AG08396 (cell line): ENCODE data around the gene AADAC.
"Not testable (repeated sequence)": the region's sequence is repeated elsewhere in the genome, so short reads cannot be mapped to it uniquely, and the experiment has no call there.

Source experiments
- DNase-seq: peaks from one replicate; pipeline ENCODE4 v3.0.0; 2012; ENCODE audit warnings: low spot score, mixed read lengths

Gene AADAC

GRCh38 chr3:151859233-151859673 lies 45.3 kb downstream of the AADAC start:
- DNase-seq: no peak

GRCh38 chr3:151859905-151860304 lies 46.0 kb downstream of the AADAC start:
- DNase-seq: no peak

DNA sequence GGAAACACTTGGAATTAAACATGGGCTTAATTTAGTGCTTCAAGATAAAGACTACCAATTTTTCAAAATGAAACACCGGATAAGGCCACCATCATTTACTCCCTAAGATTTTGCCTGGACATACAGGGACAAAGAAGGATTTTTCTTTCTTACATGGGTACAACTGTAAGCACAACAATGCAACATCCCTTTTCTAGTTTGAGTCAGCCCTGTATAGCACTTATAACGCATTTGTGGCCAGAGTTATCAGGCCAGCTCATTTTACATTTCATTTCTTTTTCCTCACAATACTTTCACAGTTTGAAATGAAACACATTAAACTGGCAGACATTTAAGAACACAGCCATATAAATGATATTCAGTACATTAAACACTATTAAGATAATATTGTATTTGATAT lies 49.7 kb downstream of the AADAC start:
- no peak for DNase-seq

DNA sequence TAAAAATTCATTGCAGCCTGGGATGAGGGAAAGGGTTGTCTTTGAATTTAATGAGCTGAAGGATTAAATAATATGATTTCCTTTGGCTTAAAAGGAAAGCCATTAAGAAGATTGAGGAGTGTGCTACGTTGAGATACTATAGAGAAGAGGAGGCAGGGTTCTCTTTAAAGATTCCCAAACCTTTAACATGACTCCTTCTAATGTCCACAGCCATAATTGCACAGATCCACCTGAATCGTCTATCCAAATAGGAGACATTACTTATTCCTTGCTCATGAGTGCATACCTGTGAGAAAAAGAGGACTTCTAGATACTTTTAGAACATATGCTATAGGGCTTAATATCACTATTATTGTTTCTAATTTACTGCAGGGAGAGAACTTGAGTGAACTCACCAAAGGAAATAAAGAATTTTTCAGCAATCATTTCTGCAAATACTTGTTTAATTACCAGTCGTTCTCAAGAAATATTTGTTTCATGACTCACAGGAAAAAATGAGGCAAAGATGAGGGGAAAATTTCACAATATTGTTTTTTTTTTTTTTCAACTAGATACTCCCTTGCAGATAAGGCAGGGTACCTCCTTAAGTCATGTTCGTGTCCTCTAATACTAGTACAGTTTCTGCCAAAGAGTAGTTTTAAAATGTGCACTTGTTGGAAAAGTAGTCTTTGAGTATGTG lies 50.6 kb downstream of the AADAC start:
- DNase-seq: peak; percentile 26

- DNase-seq: no peak
Measured at GRCh38 chr3:151866711-151867410, 52.9 kb downstream of the AADAC start.

- no peak for DNase-seq
Measured at GRCh38 chr3:151867666-151868065, 53.8 kb downstream of the AADAC start.

- DNase-seq: no peak
Measured at GRCh38 chr3:151869181-151869580, 55.3 kb downstream of the AADAC start.

DNA sequence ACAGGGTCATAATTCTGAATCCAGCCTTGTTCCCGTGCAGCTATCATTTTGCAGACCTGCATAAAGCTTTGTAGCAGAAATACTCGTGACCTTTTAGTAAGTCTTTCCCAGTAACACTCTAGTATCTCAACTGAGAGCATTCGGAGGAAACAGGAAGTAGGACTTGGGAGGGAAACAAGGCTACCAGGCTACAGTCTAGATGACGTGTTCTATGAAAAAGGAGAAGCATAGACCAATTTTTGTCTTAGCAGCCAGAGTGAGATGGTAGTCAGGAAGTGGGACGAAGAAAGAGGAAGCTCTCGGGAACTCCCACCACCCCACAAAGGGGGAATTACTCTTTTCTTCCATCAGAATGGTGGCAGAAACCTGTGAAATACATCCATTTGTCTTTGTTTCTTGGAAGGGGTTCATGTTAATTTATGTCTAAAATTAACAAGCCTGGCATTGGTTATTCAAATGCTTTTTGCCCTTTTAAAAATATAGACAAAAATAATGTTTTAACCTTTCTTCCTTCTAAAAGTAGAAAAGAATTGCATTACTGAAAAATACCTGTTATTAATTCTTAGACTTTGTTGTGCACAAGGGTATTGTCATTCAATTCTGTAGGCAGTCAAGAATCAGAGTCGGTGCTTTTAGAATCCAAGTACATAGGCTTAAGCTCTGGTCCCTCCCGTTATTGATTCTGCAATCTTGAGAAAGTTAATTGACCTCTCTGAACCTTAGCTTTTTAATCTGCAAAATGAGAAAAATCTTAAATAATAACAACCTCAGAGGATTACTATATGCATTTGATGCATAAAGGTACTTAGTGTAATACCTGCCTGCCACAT lies 57.9 kb downstream of the AADAC start:
- DNase-seq: no peak

DNA sequence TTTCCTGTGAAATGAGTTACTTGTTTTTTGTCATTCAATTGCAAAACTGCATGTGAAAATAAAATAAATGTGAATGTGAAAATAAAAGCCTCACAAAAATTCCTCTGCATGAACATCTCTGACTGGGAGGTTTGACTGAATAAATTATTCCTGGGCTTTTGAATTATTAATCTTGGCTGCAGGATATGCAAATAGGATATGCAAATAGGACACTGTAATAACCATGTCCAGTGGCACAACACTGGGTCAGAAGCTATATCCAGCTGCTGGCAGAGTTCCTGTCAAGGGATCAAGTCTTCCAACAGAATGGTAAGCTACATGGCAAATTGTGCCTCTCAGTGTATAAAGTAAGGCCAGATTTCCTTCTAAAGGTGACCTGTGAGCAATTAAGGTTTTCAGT lies 59.5 kb downstream of the AADAC start, which contains the start of gene SUCNR1:
TSS of gene SUCNR1 (plus strand) at position 246 of the 400 bp plus-strand sequence. CDS start 6,250 bp downstream, outside the sequence.
- DNase-seq: no peak

DNA sequence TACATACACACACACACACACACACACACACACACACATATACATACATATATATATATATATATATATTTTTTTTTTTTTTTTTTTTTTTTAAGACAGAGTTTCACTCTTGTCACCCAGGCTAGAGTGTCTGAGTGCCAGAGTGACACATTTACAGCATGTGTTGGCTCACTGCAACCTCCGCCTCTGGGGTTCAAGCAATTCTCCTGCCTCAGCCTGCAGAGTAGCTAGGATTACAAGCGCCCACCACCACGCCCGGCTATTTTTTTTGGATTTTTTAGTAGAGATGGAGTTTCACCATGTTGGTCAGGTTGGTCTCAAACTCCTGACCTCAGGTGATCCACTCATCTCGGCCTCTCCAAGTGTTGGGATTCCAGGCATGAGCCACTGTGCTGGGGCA lies 60.2 kb downstream of the AADAC start:
- not testable (repeated sequence) for DNase-seq

- no peak for DNase-seq
Measured at GRCh38 chr3:151875759-151876158, 61.8 kb downstream of the AADAC start.

- DNase-seq: no peak
Measured at GRCh38 chr3:151877269-151877668, 63.4 kb downstream of the AADAC start.
